ENCODE results near the gene ASGR1.

DNA sequence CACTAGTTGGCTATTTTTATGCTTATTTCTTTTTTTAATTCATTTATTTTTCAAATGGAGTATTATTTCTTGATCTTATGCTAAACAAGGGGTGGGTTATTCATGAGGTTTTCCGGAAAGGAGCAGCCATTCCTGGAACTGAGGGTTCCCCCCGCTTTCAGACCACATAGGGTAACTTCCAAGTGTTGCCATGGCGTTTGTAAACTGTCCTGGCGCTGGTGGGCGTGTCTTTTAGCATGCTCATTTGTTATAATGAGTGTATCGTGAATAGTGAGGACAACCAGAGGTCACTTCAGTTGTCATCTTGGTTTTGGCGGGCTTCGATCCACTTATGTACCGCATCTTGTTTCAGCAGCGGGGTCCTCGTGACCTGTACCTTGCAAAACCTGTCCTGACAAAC, 35.0 kb downstream of the ASGR1 start:
- TF ChIP-seq POLR2A (IDR thresholded peaks at IDR 0.05), result no peak
- TF ChIP-seq, protein P1, sequence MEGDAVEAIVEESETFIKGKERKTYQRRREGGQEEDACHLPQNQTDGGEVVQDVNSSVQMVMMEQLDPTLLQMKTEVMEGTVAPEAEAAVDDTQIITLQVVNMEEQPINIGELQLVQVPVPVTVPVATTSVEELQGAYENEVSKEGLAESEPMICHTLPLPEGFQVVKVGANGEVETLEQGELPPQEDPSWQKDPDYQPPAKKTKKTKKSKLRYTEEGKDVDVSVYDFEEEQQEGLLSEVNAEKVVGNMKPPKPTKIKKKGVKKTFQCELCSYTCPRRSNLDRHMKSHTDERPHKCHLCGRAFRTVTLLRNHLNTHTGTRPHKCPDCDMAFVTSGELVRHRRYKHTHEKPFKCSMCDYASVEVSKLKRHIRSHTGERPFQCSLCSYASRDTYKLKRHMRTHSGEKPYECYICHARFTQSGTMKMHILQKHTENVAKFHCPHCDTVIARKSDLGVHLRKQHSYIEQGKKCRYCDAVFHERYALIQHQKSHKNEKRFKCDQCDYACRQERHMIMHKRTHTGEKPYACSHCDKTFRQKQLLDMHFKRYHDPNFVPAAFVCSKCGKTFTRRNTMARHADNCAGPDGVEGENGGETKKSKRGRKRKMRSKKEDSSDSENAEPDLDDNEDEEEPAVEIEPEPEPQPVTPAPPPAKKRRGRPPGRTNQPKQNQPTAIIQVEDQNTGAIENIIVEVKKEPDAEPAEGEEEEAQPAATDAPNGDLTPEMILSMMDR (IDR thresholded peaks at IDR 0.05), result no peak
- no peak for TF ChIP-seq EP300 (IDR thresholded peaks at IDR 0.05)
